ENCODE measurements around the gene RNF115. TPM values are rescaled to one million over a fixed set of nuclear protein-coding genes. Genes with fewer than 3 reads are reported as not detected.

The RNF115 gene
- total RNA-seq, 2 donors from 2014 or later, result 17.7 to 19.3 TPM

GRCh38 chr1:145784409-145784808 lies 39.5 kb downstream of the RNF115 start:
- DNase-seq, result no peak
- Mint-ChIP-seq H3K27me3 (ENCODE audit: insufficient read depth) (no peaks in the 10 kb centered on the region), H3K36me3 (ENCODE audit: low read depth) (peaks cover 29% of the 10 kb centered on the region), H3K27ac (no peak overlapping the region), H3K4me3 (no peak overlapping the region), H3K4me1 (peaks cover 47% of the 10 kb centered on the region), H3K9me3 (no peaks in the 10 kb centered on the region)
- H3K27ac ChIP-seq (ENCODE audit: low read depth, low read length), result no peak overlapping the region
- H3K9me3 ChIP-seq (ENCODE audit: control insufficient read depth, low read length), result no peaks in the 10 kb centered on the region
- peaks cover 28% of the 10 kb centered on the region for H3K36me3 ChIP-seq (ENCODE audit: control insufficient read depth, insufficient read depth, low read length)
- WGBS, 2 experiments (ENCODE audit: insufficient coverage in 1 of 2, insufficient read length in 1 of 2), result 83 to 96% methylated on average over 1 to 3 of the region's 3 CpGs
- no peak overlapping the region for H3K9ac ChIP-seq (ENCODE audit: extremely low read depth, low read length, poor library complexity, severe bottlenecking)
- peaks cover 19% of the 10 kb centered on the region for H3K4me1 ChIP-seq (ENCODE audit: control insufficient read depth, insufficient read depth, low read length)
- TF ChIP-seq CTCF (conservative IDR thresholded peaks at IDR 0.05), result no peak
- H3K4me3 ChIP-seq (ENCODE audit: low read length), result no peak overlapping the region
- no peaks in the 10 kb centered on the region for H3K27me3 ChIP-seq (ENCODE audit: control insufficient read depth, insufficient read depth, low read length, poor library complexity, severe bottlenecking)

- peak overlapping the region; percentile 63 for H3K27ac Mint-ChIP-seq
- H3K4me3 ChIP-seq (ENCODE audit: low read length), result no peak overlapping the region
- no peak overlapping the region for H3K9ac ChIP-seq (ENCODE audit: extremely low read depth, low read length, poor library complexity, severe bottlenecking)
- no peak for DNase-seq
- H3K27me3 ChIP-seq (ENCODE audit: control insufficient read depth, insufficient read depth, low read length, poor library complexity, severe bottlenecking), result no peaks in the 10 kb centered on the region
- TF ChIP-seq CTCF (conservative IDR thresholded peaks at IDR 0.05), result no peak
- H3K9me3 ChIP-seq (ENCODE audit: control insufficient read depth, low read length), result no peaks in the 10 kb centered on the region
- H3K4me3 Mint-ChIP-seq, result no peak overlapping the region
- peaks cover 22% of the 10 kb centered on the region for H3K36me3 Mint-ChIP-seq (ENCODE audit: low read depth)
- peaks cover 22% of the 10 kb centered on the region for H3K36me3 ChIP-seq (ENCODE audit: control insufficient read depth, insufficient read depth, low read length)
- WGBS, 2 experiments (ENCODE audit: insufficient coverage in 1 of 2, insufficient read length in 1 of 2), result 92% methylated on average over 5 to 10 of the region's 10 CpGs
- peaks cover 19% of the 10 kb centered on the region for H3K4me1 ChIP-seq (ENCODE audit: control insufficient read depth, insufficient read depth, low read length)
- H3K27ac ChIP-seq (ENCODE audit: low read depth, low read length), result no peak overlapping the region
- no peaks in the 10 kb centered on the region for H3K27me3 Mint-ChIP-seq (ENCODE audit: insufficient read depth)
- H3K9me3 Mint-ChIP-seq, result no peaks in the 10 kb centered on the region
- H3K4me1 Mint-ChIP-seq, result peaks cover 47% of the 10 kb centered on the region
Observed at GRCh38 chr1:145782272-145783099, 41.4 kb downstream of the RNF115 start.

GRCh38 chr1:145778146-145778540 lies 45.8 kb downstream of the RNF115 start:
- peaks cover 28% of the 10 kb centered on the region for H3K36me3 Mint-ChIP-seq (ENCODE audit: low read depth)
- Histone ChIP-seq H3K27me3 (ENCODE audit: control insufficient read depth, insufficient read depth, low read length, poor library complexity, severe bottlenecking) (no peaks in the 10 kb centered on the region), H3K9ac (ENCODE audit: extremely low read depth, low read length, poor library complexity, severe bottlenecking) (no peak overlapping the region), H3K36me3 (ENCODE audit: control insufficient read depth, insufficient read depth, low read length) (peaks cover 25% of the 10 kb centered on the region), H3K27ac (ENCODE audit: low read depth, low read length) (no peak overlapping the region), H3K4me3 (ENCODE audit: low read length) (no peak overlapping the region), H3K4me1 (ENCODE audit: control insufficient read depth, insufficient read depth, low read length) (no peaks in the 10 kb centered on the region), H3K9me3 (ENCODE audit: control insufficient read depth, low read length) (peaks cover 4% of the 10 kb centered on the region)
- peaks cover 27% of the 10 kb centered on the region for H3K4me1 Mint-ChIP-seq
- H3K4me3 Mint-ChIP-seq, result no peak overlapping the region
- no CpG with 5 or more reads among the region's 1 CpG for WGBS, 2 experiments (ENCODE audit: insufficient coverage in 1 of 2, insufficient read length in 1 of 2)
- DNase-seq, result no peak
- no peaks in the 10 kb centered on the region for H3K27me3 Mint-ChIP-seq (ENCODE audit: insufficient read depth)
- no peak overlapping the region for H3K27ac Mint-ChIP-seq
- no peak for TF ChIP-seq CTCF (conservative IDR thresholded peaks at IDR 0.05)
- H3K9me3 Mint-ChIP-seq, result no peaks in the 10 kb centered on the region
